H1 (cell line): Measurements from ENCODE around the gene DRGX. TPM values are rescaled to one million over a fixed set of nuclear protein-coding genes. Genes with fewer than 3 reads are reported as not detected.
A peak's percentile ranks its signal among the peaks of the same experiment; 100 is the strongest.

ENCODE experiments used
- ATF3 ChIP-seq: IDR thresholded peaks from 2 replicates; pipeline ENCODE4 v1.6.1; 2011; ENCODE audit warnings: low read depth, mild to moderate bottlenecking, low read length; ENCODE audit not compliant: insufficient read depth
- BRCA1 ChIP-seq: IDR thresholded peaks from 2 replicates; pipeline ENCODE4 v1.6.1; 2012; ENCODE audit warnings: low read depth, low read length, improper control_type of control experiment
- CBX5 ChIP-seq: fragments of 300-800, 300-1000 bp; sonication (generic); IDR thresholded peaks from 2 replicates; pipeline ENCODE4 v1.7.1; 2016; ENCODE audit warnings: antibody characterized with exemption, low read length, low read depth
- CEBPB ChIP-seq: IDR thresholded peaks from 2 replicates; pipeline ENCODE4 v1.6.1; 2012; ENCODE audit warnings: low read depth, low read length
- CHD2 ChIP-seq: IDR thresholded peaks from 2 replicates; pipeline ENCODE4 v1.6.1; 2012; ENCODE audit warnings: low read length, improper control_type of control experiment
- CTCF ChIP-seq, 3 experiments: IDR thresholded peaks; 1 replicate in 2 of 3; 2 replicates in 1 of 3; pipeline versions ENCODE4 v1.5.1 to v1.6.1; 2011; ENCODE audit warnings: low read length in 3 of 3, mild to moderate bottlenecking in 3 of 3, inconsistent platforms in 2 of 3, low read depth in 1 of 3, moderate library complexity in 1 of 3; ENCODE audit not compliant: insufficient read depth in 1 of 3; ENCODE audit errors: control extremely low read depth in 1 of 3
- GABPA ChIP-seq: IDR thresholded peaks from 2 replicates; pipeline ENCODE4 v1.6.1; 2011; ENCODE audit warnings: mild to moderate bottlenecking, low read length, moderate library complexity, borderline replicate concordance; ENCODE audit not compliant: insufficient read depth
- KDM5A ChIP-seq: fragments of 200-600 bp; IDR thresholded peaks from 2 replicates; pipeline ENCODE4 v1.7.1; 2012; ENCODE audit warnings: mild to moderate bottlenecking, low read length, inconsistent platforms, mixed read lengths
- POLR2A ChIP-seq, 2 experiments: IDR thresholded peaks; 1 replicate in 1 of 2; 2 replicates in 1 of 2; pipeline ENCODE4 v1.6.1; 2011; ENCODE audit warnings: low read depth in 2 of 2, low read length in 2 of 2, mild to moderate bottlenecking in 2 of 2; ENCODE audit errors: control extremely low read depth in 1 of 2
- POU5F1 ChIP-seq: IDR thresholded peaks from 2 replicates; pipeline ENCODE4 v1.6.1; 2011; ENCODE audit warnings: low read depth, mild to moderate bottlenecking, low read length, moderate library complexity
- RAD21 ChIP-seq, 2 experiments: IDR thresholded peaks in 1 of 2; conservative IDR thresholded peaks in 1 of 2; 2 replicates each; pipeline ENCODE4 v1.6.1; 2011; ENCODE audit warnings: low read depth in 2 of 2, low read length in 2 of 2, improper control_type of control experiment in 1 of 2, inconsistent platforms in 1 of 2, mild to moderate bottlenecking in 1 of 2, moderate library complexity in 1 of 2
- RFX5 ChIP-seq: IDR thresholded peaks from 2 replicates; pipeline ENCODE4 v1.6.1; 2011; ENCODE audit warnings: low read depth, low read length, improper control_type of control experiment, borderline replicate concordance
- RNF2 ChIP-seq: fragments of 200-900, 300-1000 bp; sonication (generic); IDR thresholded peaks from 2 replicates; pipeline ENCODE4 v1.7.1; 2016; ENCODE audit warnings: borderline replicate concordance, low read depth, mild to moderate bottlenecking, antibody characterized with exemption, low read length; ENCODE audit not compliant: poor library complexity, severe bottlenecking; ENCODE audit errors: missing control alignments
- RXRA ChIP-seq: IDR thresholded peaks from 2 replicates; pipeline ENCODE4 v1.6.1; 2011; ENCODE audit warnings: low read depth, mild to moderate bottlenecking, low read length, moderate library complexity; ENCODE audit not compliant: insufficient read depth
- SIN3A ChIP-seq, 2 experiments: IDR thresholded peaks in 1 of 2; conservative IDR thresholded peaks in 1 of 2; 2 replicates each; pipeline ENCODE4 v1.6.1; 2011 to 2012; ENCODE audit warnings: low read length in 2 of 2, improper control_type of control experiment in 1 of 2, low read depth in 1 of 2, mild to moderate bottlenecking in 1 of 2
- SIRT6 ChIP-seq: IDR thresholded peaks from one replicate; pipeline ENCODE4 v1.7.1; 2012; ENCODE audit warnings: low read length, inconsistent platforms
- SP2 ChIP-seq: IDR thresholded peaks from 2 replicates; pipeline ENCODE4 v1.6.1; 2012; ENCODE audit warnings: mild to moderate bottlenecking, low read length, inconsistent platforms
- SP4 ChIP-seq: IDR thresholded peaks from 2 replicates; pipeline ENCODE4 v1.6.1; 2012; ENCODE audit warnings: low read length, inconsistent platforms
- TAF7 ChIP-seq: optimal IDR thresholded peaks from 2 replicates; pipeline ENCODE3; 2011; ENCODE audit warnings: low read depth, mild to moderate bottlenecking, inconsistent platforms, low read length, moderate library complexity, borderline replicate concordance
- TEAD4 ChIP-seq: IDR thresholded peaks from 2 replicates; pipeline ENCODE4 v1.6.1; 2012; ENCODE audit warnings: low read depth, low read length, inconsistent platforms, mixed read lengths
- YY1 ChIP-seq: IDR thresholded peaks from 2 replicates; pipeline ENCODE4 v1.6.1; 2011; ENCODE audit warnings: low read depth, mild to moderate bottlenecking, low read length
- polyA plus RNA-seq, 7 experiments: library from polyadenylated mRNA; depleted of rRNA in 3 of 7; stranded (reverse) in 5 of 7; unstranded in 2 of 7; fragments of >200 nt in 5 of 7; fragments of 200-250 nt in 2 of 7; gene quantifications; 1 replicate in 5 of 7; 2 replicates in 1 of 7; 4 replicates in 1 of 7; pipeline versions ENCODE4 v1.2.1 to v1.2.3, GENCODE V29; 2011 to 2013; ENCODE audit warnings: missing spikeins in 2 of 7, mixed read lengths in 2 of 7
- total RNA-seq: library from RNA; stranded (reverse); fragmentation: NEBNext Ultra II Directional; extraction: Animal tissue kit (Norgen Biotek cat#: 25700); gene quantifications from 2 replicates; pipeline ENCODE4 v1.2.1, GENCODE V29; 2021

Gene DRGX
- total and polyA plus RNA-seq, 2 of the 8 experiments (the other 6 are each of a cell fraction or from before 2014, with no cell fraction given) = not detected

GRCh38 chr10:49395741-49396665 is at the start of gene DRGX (continued):
- no peak for TF ChIP-seq YY1
- TF ChIP-seq CBX5 = no peak
- no peak for TF ChIP-seq CTCF (IDR thresholded peaks at IDR 0.05; ENCODE audit: control extremely low read depth in 1 of 3, insufficient read depth in 1 of 3, low read depth in 1 of 3, low read length in 3 of 3)
- no peak for TF ChIP-seq SP4
- no peak for TF ChIP-seq BRCA1
- TF ChIP-seq GABPA = 0 out of 2 replicates have a peak, but pooled peaks have one; percentile 28
- no peak for TF ChIP-seq TEAD4
- no peak for TF ChIP-seq ATF3
- no peak for TF ChIP-seq SIN3A (conservative IDR thresholded peaks at IDR 0.05 in 1 of 2, IDR thresholded peaks at IDR 0.05 in 1 of 2; ENCODE audit: low read depth in 1 of 2, low read length in 2 of 2)
- no peak for TF ChIP-seq RFX5
- no peak for TF ChIP-seq CHD2
- no peak for TF ChIP-seq SP2
- TF ChIP-seq POU5F1 = no peak
- no peak for TF ChIP-seq SIRT6
- TF ChIP-seq RAD21 (IDR thresholded peaks at IDR 0.05 in 1 of 2, conservative IDR thresholded peaks at IDR 0.05 in 1 of 2; ENCODE audit: low read depth in 2 of 2, low read length in 2 of 2) = no peak
- no peak for TF ChIP-seq KDM5A
- no peak for TF ChIP-seq RXRA
- TF ChIP-seq RNF2 = peak; percentile 89
- TF ChIP-seq TAF7 = no peak
- TF ChIP-seq CEBPB = no peak
- TF ChIP-seq POLR2A (IDR thresholded peaks at IDR 0.05; ENCODE audit: control extremely low read depth in 1 of 2, low read depth in 2 of 2, low read length in 2 of 2) = no peak
